GM18520 (cell line): ENCODE measurements around the gene EME2.
"Not testable (repeated sequence)": the region's sequence is repeated elsewhere in the genome, so short reads cannot be mapped to it uniquely, and the experiment has no call there.

Source experiments
- ATAC-seq: cut with Tn5 transposase; IDR thresholded peaks from one replicate; pipeline ENCODE4 v1.9.1; 2021; ENCODE audit not compliant: unreplicated experiment

EME2 gene, protein sequence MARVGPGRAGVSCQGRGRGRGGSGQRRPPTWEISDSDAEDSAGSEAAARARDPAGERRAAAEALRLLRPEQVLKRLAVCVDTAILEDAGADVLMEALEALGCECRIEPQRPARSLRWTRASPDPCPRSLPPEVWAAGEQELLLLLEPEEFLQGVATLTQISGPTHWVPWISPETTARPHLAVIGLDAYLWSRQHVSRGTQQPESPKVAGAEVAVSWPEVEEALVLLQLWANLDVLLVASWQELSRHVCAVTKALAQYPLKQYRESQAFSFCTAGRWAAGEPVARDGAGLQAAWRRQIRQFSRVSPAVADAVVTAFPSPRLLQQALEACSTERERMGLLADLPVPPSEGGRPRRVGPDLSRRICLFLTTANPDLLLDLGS

DNA sequence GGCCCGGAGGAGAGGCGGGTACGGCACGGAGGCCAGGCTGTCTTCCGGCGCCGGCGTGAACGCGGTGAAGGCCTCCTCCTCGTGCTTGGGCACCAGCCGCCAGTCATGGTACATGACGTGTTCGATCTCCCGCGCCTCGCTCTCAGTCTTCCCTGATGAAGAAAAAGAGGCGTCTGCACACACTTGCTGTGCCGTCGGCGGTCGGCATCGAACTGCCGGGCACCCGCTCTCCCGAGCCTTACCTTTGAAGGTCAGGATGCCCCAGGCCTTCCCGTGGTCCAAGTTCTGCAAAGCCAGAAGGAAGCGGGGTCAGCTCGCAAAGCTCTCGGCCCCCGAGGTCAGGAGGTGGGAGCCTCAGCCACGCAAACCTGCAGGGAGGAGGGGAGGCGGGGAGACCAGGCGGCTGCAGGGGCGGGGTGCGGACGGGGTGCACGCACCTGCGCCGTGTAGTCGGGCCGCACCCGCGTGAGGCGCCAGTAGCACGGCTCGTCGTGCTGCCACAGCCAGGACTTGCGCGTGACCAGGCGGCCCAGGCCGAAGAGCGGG is at the start of gene EME2:
Gene EME2 (plus strand): TSS at position 449 of the 546 bp plus-strand sequence. CDS start 418 bp downstream, outside the sequence.
- no peak for ATAC-seq

DNA sequence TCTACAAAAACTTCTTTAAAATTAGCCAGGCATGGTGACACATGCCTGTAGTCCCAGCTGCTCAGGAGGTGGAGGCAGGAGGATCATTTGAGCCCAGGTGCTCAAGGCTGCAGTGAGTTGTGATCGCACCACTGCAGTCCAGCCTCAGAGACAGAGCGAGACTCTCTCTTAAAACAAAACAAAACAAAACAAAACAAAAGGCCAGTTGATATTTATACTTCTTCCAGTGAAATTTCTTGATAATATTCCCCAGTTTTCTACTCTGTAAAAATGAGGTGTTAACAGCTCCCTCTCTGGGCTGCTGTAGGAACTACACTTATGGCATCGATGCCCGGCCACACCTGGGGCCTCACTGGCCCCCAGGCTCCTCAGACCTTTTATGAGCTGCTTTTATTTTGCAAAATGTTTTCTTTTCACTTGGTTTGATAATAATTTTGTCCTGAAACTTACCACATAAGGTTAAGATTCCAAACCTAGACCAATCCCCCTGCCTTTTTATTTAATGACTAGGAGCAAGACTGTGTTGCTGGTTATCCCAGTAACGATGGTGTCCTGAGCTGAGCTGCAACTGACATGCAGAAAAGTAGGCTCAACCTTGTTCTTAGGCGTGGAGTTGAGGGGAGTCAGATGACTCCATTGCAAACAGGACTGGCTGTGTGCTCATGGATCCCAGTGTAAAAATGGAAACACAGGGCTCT is 49.0 kb upstream of the EME2 start:
- no peak for ATAC-seq

DNA sequence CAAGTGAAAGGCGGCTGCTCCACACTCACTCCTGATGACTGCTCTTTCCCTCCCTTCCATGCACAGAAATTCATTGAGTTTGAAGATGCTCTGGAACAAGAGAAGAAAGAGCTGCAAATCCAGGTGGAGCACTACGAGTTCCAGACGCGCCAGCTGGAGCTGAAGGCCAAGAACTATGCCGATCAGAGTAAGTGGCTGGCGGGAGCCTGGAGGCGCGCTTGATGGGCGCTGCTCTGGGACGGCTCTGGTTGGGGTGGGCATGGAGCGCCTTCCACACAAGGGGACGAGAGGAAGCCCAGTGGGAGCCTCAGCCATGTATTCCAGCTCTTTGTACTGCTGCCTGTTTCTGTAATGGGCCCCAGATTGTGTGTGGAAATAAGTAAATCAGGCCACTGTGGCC is 48.1 kb upstream of the EME2 start:
- no peak for ATAC-seq

DNA sequence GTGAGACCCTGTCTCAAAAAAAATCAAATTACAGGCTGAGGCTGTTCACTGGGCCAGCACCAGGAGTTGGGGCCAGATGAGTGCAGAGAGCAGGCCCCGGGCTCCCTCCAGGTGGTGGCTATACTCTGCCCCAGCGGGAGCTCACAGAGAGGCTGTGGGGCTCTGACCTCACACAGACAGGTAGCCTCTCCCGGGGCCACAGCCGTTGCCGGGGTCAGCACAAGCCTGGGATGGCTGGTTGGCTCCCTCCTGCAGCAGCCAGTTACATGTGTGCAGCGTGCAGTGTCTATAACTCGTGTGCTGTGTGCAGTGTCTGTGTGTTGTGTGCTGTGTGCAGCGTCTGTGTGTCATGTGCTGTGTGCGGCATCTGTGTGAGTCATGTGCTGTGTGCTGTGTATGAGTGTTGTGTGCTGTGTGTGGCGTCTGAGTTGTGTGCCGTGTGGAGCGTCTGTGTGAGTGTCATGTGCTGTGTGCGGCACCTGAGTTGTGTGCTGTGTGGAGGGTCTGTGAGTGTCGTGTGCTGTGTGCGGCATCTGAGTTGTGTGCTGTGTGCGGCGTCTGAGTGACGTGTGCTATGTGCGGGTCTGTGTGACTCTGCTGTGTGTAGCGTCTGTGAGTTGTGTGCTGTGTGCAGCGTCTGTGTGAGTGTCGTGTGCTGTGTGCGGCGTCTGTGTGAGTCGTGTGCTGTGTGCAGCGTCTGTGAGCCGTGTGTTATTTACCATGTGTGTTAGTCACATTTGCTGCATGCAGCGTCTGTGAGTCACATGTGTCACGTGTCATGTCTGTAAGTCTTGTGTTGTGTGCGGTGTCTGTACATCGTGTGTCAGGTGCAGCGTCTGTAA is 45.7 kb upstream of the EME2 start:
- no peak for ATAC-seq

DNA sequence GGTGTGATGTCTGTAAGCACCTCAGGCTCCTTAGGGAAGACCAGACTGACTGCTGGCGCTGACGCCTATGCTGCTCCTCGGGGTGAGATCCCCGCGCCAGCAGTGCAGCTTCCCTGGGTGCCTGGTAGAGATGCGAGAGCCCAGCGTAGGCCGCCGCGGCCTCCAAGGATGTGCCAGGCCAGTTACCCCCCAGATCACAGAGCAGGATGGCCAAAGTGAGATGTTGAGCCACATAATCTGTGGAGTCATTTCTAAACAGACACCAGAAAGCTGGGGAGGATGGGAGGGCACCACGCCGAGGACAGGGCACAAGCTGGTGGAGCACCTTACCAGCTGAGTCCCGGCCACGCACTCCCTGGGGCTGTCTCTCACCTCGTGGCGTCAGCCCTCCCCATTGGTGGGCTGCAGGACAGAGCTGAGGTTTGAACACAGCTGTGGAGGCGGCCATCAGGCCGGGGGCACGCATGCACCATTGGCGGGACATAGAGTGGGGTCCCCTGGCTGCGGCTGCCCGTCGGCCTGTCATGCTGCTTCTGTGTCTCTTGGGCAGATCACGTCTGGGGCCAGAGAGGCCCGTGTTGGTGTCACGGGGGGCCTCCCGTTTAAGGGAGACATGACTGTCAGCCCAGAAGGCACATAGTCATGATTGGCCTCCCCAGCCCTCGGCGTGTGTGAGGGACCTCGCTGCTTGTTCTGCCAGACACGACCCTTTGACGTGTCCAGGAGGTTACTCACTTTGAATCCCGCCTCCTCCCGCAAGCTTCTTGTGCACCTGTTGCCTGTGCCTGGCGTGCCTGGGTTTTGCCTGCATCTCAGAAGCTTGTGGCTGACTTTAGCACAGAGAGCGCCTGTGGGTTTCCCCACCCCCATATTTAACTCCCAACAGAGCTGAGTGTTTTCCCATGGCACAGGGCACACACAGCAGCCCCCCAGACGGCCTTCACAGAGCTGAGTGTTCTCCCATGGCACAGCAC is 44.7 kb upstream of the EME2 start:
- ATAC-seq = no peak

DNA sequence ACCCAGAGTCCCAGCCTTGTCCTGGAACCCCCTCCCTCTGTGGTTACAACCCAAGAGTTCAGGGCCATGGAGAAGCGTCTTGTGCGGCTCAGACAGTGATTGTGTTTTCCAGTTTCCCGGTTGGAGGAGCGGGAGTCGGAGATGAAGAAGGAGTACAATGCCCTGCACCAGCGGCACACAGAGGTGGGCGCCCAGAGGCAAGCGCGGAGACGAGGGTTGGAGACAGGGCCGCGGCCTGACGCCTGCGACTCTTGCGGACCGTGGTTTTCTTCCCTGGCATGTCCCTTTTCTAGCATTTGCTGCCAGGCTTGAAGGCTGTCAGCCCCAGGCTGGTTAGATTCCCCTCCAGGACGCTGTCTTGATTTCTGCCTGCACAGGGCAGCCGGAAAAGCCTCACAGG is 43.6 kb upstream of the EME2 start:
- ATAC-seq = no peak

DNA sequence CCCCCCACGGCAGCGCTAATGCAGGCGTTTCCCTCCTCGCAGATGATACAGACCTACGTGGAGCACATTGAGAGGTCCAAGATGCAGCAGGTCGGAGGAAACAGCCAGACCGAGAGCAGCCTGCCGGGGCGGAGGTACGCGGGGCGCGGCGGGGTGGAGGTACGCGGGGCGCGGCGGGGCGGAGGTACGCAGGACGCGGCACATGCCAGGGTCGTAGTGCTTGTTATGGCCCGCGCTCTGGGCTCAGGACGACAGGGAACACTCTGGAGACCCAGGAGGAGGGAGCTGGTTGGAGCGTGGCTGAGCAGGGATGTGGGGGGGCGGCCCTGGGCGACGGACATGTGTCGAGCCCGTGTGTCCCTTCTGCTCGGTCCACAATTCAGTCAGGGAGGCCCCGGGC is 43.2 kb upstream of the EME2 start:
- ATAC-seq = no peak

DNA sequence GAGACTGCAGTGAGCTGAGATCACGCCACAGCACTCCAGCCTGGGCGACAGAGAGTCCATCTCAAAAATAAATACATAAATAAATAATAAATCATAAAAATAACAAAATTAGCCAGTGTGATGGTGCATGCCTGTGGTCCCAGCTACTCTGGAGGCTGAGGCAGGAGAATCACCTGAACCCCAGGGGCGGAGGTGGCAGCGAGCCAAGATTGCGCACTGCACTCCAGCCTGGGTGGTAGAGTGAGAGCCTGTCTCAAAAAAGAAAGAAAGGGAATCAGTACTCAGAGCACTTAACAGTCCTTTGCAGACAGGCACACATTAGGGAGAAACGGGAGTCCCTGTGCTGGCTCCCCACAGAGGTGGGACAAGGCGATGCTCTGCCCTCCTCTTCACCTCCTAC is 41.5 kb upstream of the EME2 start:
- no peak for ATAC-seq

DNA sequence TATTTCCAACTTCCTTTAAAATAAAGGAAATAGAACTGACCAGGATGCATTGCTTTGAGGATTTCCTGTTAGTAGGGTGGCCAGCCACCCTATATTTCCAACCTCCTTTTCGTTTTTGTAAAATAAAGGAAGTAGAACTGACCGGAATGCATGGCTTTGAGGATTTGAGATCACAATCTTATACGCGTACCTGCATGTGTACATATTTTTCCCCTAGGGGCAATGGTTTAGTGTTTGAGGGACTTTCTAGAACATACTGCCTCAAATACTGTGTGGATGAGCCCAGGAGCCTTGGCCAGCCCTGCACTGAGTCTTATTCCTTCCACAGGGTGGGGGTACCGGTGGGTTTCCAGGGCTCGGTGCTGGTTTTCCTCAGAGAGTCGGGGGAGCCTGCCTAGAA is 41.0 kb upstream of the EME2 start:
- ATAC-seq = no peak

DNA sequence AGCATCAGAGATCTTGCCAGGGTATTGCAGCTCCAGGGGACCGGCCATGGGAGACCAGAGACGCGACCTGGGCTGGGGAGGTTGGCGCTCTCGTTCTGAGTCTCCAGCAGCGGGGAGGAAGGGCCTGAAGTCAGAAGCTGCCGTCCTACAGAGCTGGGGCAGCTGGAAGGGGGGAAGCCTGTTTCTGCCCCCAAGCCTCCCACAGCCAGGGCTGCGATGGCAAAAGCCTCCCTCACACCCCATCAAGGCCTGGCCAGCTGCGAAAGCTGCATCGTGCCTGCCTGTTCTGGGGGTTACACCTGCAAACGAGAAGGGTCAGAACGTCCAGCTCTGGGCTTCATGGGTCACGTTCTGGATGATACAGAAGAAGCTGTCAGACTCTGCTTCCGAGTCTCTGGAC is 40.5 kb upstream of the EME2 start:
- no peak for ATAC-seq

DNA sequence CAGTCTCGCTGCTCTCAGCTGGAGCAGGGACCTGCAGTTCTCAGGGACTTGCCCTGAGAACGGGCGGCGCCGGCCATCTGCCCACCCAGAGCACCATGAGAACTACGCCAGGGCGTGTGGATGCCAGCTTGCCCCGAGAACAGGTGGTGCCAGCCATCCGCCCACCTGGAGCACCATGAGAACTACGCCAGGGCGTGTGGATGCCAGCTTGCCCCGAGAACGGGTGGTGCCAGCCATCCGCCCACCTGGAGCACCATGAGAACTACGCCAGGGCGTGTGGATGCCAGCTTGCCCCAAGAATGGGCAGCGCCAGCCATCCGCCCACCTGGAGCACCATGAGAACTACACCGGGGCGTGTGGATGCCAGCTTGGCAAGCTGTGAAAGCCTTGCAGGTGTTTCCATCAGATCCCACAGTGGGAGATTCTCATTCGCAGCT is 40.0 kb upstream of the EME2 start:
- ATAC-seq = not testable (repeated sequence)

DNA sequence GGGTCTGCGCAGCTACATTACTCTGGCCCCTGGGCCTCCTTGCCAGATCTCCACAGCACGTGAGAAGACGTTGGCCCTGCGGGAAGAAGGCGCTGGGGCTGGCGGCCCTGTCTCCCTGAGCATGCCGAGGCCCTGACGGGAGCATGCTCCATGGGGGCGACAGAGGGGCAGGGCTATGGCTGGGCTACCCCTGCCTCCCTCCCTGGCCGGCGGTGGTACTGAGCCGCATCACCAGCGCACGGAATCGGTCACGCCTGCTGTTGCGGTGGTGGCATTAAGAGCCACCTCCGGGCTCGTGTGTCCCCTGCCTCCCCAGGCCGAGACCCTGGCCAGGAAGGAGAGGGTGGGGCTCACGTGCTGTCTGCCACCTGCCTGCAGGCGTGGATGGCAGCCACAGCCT is 38.5 kb upstream of the EME2 start:
- ATAC-seq = no peak

DNA sequence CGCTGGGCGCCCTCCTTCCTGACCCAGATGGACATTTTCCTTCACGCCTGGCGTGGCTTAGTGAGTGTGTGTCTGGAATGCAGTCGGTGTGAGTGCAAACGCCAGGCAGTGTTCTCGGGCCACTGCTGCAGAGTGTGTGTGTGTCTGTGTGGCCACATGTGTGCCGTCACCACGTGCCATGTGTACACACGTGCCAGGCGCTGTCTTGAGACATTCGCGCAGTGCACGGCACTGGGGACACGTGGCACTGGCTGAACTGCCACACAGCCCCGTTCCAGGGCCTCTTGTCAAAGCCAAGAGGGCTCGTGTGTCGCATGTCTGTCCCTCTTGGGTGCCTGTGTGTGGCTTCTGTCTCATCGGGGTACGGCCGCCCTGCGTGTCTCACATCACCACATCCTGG is 37.8 kb upstream of the EME2 start:
- ATAC-seq = no peak

DNA sequence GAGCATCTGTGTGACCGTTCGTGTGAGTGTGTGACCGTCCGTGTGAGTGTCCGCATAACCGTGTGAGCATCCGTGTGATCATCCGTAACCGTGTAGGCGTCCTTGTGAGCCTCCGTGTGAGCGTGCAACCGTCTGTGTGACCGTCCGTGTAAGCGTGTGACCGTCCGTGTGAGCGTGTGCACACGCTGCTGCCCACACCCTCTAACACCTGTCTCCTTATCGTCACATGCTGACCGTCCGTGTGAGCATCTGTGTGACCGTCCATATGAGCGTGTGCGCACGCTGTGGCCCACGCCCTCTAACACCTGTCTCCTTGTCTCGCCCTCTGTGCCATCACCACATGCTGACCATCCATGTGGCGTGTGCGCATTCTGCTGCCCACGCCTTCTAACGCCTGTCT is 32.4 kb upstream of the EME2 start:
- ATAC-seq = no peak

DNA sequence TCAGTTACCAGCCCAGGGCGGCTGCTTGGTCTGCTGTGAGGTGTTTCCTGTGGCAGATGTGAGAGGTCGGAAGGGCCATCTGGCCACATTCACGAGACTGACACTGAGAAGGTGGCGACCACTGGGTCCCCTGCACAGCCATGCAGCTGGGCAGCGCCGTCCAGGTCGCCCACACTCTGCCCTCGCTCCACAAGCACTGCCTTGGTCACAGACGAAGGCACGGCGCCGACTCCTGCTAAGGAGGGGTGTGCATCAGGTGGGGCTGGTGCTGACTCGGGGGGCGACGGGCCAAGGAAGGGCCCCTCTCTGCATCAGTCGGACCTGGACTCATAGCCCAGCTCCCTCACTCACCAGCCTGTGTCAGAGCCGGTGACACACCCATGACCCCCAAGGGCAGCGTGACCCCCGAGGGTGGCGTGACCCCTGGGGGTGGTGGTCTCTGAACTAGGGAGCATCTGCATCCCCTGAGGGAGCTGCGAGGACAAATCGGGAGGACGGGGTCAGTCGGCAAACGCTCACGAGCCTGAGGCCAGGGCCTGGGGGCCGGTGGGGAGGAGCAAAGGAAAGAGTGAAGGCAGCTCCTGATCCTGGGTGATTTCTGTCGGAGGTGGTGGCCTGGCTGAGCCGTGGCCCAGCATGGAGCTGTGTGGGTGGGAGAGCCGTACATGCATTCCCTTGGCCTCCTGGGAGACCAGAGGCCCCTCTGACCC is 31.7 kb upstream of the EME2 start:
- ATAC-seq = no peak

DNA sequence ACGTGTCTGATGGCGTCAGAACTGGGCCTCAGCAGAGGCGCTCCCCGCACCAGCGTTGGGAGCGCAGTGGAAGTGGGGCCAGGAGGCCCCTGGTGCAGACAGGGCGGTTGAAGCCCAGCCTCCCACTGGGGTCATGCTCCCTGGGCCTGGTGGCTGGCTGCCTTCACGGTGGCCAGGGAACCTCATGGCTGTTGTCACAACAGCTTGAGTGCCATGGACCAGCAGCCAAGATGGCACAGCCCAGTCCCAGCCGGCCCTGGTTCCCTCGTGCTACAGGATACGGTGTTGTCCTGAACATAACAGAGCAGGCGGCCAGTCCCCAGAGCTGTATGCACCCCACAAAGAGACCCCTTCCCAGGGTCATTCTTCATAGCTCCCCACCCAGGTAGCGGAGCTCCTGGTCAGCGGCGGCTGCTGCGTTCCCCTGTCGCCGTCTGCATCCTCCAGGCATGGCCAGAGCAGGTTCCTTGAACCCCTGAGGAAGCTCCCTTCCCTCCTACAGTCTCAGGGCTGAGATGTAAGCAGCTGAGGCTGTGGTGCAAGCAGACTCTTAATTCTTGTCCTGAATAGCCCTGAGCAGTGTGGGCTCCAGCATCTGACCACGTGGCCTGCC is 31.0 kb upstream of the EME2 start:
- ATAC-seq = no peak

DNA sequence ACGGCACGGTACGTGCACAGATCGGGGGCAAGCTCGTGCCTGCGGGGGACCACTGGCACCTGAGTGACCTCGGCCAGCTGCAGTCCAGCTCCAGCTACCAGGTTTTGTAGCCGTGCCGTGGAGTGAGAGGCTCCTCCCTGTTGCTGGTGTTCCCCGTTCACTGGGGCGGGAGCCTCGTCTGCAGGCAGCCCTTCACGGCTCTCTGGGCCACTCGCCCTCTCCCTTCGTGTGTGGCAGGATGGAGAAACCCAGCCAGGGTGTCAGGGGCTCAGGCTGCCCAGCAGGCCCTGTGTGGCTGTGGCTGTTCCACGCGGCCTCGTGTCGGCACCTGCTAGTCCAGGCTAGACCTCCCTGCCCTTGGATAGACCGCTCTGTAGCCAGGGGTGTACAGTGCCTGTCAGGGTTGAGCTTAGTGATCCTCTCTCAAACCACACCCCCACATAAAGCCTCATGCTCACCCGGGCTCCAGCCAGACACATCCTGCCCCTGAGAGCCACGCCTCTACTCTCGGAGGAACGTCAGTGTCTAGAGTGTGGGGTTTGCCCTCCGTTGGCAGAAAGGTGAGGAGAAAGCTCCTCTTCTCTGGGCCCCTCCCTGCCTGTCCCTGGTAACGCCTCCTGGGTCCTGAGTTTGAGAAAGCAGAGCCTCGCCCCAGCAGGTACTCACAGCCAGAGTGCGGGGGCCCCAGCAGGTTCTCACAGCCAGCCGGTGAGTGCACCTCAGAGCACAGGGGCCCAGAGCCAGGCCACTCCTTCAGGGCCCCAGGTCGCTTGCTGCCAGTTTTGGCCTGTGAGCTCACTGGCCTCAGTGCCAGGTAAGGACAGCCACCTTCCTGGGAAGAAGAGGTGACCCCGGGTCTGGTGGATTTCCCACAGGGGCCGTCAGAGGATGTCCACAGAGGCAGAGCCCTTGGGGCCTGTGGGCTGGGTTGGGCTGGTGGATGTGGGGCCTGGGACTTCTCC is 29.0 kb upstream of the EME2 start:
- no peak for ATAC-seq

DNA sequence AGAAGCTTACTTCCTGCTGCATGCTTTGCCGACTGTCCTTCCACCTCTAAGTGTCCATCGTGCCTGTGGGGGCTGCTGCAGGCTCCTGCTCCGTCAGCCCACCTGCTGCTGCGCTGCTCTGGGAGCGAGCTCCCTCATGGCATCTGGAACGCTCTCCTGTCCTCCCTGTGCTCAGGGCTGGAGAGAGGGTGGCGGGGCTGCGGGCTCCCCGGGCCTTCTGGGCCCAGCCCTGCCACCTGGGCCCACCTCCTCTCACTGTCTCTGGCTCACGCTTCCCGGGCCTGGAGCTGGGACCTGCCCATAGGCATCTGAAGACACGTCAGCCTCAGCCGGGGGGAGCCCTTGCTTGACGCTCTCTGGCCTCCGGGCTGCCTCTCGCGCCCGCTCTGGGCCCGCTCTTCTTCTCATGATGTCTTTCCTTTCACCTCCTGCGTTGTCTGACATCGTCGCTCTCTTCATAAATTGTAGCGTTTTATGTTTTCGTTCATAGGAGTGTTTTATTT is 28.2 kb upstream of the EME2 start:
- ATAC-seq = no peak
